Central memory CD8-positive, alpha-beta T cell (primary cell): ENCODE results near the gene SCFD2.
"Not testable (repeated sequence)": the region's sequence is repeated elsewhere in the genome, so short reads cannot be mapped to it uniquely, and the experiment has no call there.

ENCODE experiments used
- ATAC-seq: fragments of 150-1000 bp; cut with Tn5 transposase; replicated peaks from 2 replicates; pipeline ENCODE4 v1.10.0; 2022; ENCODE audit warnings: mild to moderate bottlenecking, moderate FRiP score, moderate number of reproducible peaks; ENCODE audit not compliant: poor library complexity, severe bottlenecking; ENCODE audit errors: extremely low read depth
- DNase-seq, 2 donors: peaks; one replicate each; pipeline ENCODE4 v3.0.0; 2021; ENCODE audit warnings: low spot score in 2 of 2
- H3K27ac Mint-ChIP-seq: one replicate; pipeline ENCODE4 v1.8.0; 2022; ENCODE audit warnings: low read depth, mild to moderate bottlenecking, moderate library complexity, mixed read lengths
- H3K27me3 Mint-ChIP-seq: one replicate; pipeline ENCODE4 v1.8.0; 2022; ENCODE audit warnings: mixed read lengths
- H3K36me3 Mint-ChIP-seq: one replicate; pipeline ENCODE4 v1.8.0; 2022; ENCODE audit warnings: mild to moderate bottlenecking, moderate library complexity, mixed read lengths; ENCODE audit not compliant: insufficient read depth
- H3K4me1 Mint-ChIP-seq: one replicate; pipeline ENCODE4 v1.8.0; 2022; ENCODE audit warnings: mixed read lengths
- H3K4me3 Mint-ChIP-seq: one replicate; pipeline ENCODE4 v1.8.0; 2022; ENCODE audit warnings: mild to moderate bottlenecking, moderate library complexity, mixed read lengths
- H3K9me3 Mint-ChIP-seq: one replicate; pipeline ENCODE4 v1.8.0; 2022; ENCODE audit warnings: mixed read lengths

The SCFD2 gene

DNA sequence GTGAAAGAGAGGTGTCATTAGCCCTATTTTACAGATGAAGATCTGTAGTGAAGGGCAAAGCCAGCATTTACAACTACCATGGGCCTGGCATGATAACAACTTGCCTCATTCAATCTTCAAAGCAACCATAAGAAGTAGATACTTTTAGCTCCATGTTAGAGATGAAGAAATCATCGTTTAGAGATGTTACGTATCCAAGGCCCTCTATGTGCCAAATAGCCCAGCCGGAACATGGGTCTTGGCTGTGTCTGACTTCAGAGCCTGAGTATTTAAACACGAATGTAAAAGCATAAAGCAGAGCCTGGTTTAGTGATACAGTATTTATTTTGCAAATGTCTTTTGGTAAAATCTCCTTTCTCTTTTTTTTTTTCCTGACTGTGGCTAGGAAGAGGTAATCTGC is 306.6 kb downstream of the SCFD2 start:
- Mint-ChIP-seq H3K9me3 (no peaks in the 10 kb centered on the region), H3K4me1 (no peaks in the 10 kb centered on the region), H3K36me3 (no peaks in the 10 kb centered on the region), H3K27ac (no peak overlapping the region), H3K27me3 (no peaks in the 10 kb centered on the region), H3K4me3 (no peak overlapping the region)
- DNase-seq (no peak), ATAC-seq (no peak)

DNA sequence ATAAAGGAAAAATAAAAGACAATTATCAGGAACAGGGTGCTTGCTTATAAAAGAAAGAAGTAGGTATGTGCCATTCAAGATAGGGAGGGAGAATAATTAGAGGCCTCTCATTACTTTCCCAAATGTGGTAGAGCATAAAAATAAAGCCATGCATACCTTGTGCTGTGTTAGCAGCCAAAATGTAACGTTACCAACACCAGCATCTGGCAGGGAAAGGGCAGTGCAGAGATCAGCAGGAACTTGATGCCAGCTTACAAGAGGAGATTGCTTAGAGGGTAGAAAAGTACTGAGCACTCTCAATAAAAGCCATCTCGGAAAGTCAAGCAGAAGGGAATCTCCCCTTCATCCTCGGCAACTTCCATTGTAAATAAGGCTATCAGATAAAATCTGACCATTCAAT is 308.2 kb downstream of the SCFD2 start:
- H3K27me3 Mint-ChIP-seq, result no peaks in the 10 kb centered on the region
- DNase-seq (no peak), ATAC-seq (no peak)
- H3K27ac Mint-ChIP-seq, result no peak overlapping the region
- H3K4me1 Mint-ChIP-seq, result no peaks in the 10 kb centered on the region
- H3K36me3 Mint-ChIP-seq, result no peaks in the 10 kb centered on the region
- no peak overlapping the region for H3K4me3 Mint-ChIP-seq
- H3K9me3 Mint-ChIP-seq, result no peaks in the 10 kb centered on the region

DNA sequence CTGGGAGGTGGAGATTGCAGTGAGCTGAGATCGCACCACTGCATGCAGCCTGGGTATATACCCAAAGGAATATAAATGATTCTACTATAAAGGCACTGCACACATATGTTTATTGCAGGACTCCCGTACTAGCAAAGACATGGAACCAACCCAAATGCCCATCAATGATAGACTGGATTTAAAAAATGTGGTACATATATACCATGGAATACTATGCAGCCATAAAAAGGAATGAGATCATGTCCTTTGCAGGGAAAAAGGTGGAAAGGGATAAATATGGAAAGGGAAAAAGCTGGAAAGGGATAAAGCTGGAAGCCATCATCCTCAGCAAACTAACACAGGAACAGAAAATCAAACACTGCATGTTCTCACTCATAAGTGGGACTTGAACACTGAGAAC is 308.8 kb downstream of the SCFD2 start:
- H3K4me3 Mint-ChIP-seq, H3K27ac Mint-ChIP-seq, H3K27me3 Mint-ChIP-seq, ATAC-seq, H3K4me1 Mint-ChIP-seq, DNase-seq, H3K9me3 Mint-ChIP-seq, H3K36me3 Mint-ChIP-seq: not testable (repeated sequence)

DNA sequence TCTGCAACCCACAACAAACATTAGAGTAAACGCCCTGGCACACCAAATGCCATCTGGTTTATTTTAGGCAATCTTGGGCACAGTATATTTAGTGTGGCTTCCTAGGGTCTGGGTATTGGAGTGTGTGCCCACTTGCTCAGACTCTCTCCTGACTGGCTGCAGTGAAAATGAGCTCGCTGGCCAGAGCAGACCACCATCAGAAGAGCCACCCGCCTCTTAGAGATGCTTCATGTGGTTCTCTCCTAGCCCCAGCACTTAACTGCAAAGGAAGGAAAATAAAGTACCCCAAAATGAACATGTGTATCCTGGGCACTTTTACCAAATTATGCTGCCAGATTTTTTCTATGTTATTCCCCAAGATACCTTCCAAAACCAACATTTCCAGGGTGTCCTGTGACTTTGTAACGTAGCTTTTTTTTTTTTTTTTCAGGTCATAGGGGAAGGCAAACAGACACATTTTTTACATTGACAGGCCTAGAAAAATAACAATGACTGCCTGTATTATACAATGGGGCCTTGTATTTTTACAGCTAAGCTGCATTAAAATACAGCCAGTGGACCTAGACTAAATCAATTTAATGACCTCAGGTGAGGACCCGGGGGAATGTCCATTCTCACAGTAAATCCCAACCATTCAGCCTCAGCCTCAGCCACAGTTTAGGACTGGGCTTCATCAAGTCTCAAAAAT is 310.0 kb downstream of the SCFD2 start:
- ATAC-seq (no peak), DNase-seq (no peak)
- Mint-ChIP-seq H3K4me3 (no peak overlapping the region), H3K27me3 (no peaks in the 10 kb centered on the region), H3K4me1 (no peaks in the 10 kb centered on the region), H3K36me3 (no peaks in the 10 kb centered on the region), H3K9me3 (no peaks in the 10 kb centered on the region), H3K27ac (no peak overlapping the region)

DNA sequence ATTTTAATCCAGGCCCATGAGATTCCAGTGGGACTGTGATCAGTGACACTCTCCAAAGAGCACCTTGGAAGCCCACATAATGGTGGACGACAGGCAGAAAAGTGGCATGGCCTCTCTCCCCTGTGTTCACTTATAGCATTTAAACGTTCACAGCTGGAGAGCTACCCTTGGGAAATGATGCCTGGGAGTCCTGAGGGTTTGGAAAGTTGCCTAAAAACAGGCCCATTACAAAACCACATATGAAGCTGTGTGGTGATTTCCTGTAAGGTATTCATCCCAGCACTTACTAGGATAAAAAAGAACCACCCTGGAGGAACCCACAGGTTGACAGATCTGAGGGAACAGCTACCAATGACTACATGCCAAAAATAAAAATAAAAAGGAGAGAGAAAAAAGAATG is 310.6 kb downstream of the SCFD2 start:
- Mint-ChIP-seq H3K4me3 (no peak overlapping the region), H3K27me3 (no peaks in the 10 kb centered on the region), H3K9me3 (no peaks in the 10 kb centered on the region), H3K36me3 (no peaks in the 10 kb centered on the region), H3K4me1 (no peaks in the 10 kb centered on the region), H3K27ac (no peak overlapping the region)
- ATAC-seq (no peak), DNase-seq (no peak)

DNA sequence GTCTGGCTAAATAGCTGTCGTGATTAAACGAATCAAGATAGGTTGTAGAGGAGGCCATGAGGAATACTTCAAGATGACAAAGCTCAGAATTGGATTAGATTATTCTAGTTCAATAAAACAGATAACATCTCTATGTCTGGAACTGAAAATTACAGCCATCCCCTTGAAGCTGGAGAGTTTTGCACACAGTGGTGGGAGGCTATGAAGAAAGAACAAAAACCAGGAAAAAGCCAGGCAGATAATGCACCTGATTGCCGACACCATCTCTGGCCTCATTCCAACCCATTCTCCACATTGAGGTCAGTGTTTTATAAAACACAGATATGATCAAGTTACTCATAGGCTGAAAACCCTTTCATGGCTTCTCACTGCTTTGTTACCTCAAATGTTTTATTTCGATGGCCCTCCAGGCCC is 315.5 kb downstream of the SCFD2 start:
- H3K27ac Mint-ChIP-seq, result no peak overlapping the region
- ATAC-seq, result no peak
- no peaks in the 10 kb centered on the region for H3K27me3 Mint-ChIP-seq
- H3K4me1 Mint-ChIP-seq, result no peaks in the 10 kb centered on the region
- no peak overlapping the region for H3K4me3 Mint-ChIP-seq
- no peaks in the 10 kb centered on the region for H3K36me3 Mint-ChIP-seq
- H3K9me3 Mint-ChIP-seq, result no peaks in the 10 kb centered on the region
- no peak for DNase-seq

DNA sequence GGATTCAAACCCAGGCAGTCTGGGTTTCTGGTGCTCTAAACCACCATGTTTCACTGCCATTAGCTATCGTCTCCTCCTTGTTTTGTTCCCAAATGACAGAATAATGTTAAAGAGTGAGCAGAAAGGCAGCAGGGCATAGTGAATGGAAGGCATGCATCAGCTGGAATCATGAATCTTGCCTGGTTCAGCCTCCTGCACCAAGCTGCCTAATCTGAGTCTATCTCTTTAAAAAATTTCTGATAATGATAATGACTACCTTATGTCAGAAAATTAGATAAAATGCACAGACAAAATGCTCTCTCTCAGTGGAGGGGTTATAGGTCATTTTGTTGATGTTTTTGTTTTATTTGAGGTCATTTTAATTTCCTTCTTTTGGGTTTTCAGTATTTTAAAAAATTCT is 316.3 kb downstream of the SCFD2 start:
- H3K4me1 Mint-ChIP-seq, result no peaks in the 10 kb centered on the region
- ATAC-seq (no peak), DNase-seq (no peak)
- no peak overlapping the region for H3K4me3 Mint-ChIP-seq
- no peaks in the 10 kb centered on the region for H3K27me3 Mint-ChIP-seq
- no peaks in the 10 kb centered on the region for H3K36me3 Mint-ChIP-seq
- H3K9me3 Mint-ChIP-seq, result no peaks in the 10 kb centered on the region
- H3K27ac Mint-ChIP-seq, result no peak overlapping the region

DNA sequence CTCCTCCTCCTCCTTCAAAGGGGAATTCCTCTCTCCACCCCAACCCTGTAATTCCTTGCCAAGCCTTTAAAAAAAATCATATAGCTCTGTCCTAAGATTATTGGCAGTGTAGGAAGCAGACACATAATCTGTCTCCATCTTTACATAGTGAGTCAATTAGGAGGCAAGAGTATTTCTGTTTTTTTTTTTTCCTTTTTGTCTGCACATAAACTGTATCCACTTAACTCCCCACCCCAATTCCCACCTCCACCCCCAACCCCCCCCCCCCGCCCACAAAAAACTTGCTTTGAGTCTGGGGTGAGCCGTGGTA is 321.3 kb downstream of the SCFD2 start:
- ATAC-seq (no peak), DNase-seq (no peak)
- Mint-ChIP-seq H3K36me3 (no peaks in the 10 kb centered on the region), H3K27ac (no peak overlapping the region), H3K4me1 (no peaks in the 10 kb centered on the region), H3K4me3 (no peak overlapping the region), H3K9me3 (no peaks in the 10 kb centered on the region), H3K27me3 (no peaks in the 10 kb centered on the region)

DNA sequence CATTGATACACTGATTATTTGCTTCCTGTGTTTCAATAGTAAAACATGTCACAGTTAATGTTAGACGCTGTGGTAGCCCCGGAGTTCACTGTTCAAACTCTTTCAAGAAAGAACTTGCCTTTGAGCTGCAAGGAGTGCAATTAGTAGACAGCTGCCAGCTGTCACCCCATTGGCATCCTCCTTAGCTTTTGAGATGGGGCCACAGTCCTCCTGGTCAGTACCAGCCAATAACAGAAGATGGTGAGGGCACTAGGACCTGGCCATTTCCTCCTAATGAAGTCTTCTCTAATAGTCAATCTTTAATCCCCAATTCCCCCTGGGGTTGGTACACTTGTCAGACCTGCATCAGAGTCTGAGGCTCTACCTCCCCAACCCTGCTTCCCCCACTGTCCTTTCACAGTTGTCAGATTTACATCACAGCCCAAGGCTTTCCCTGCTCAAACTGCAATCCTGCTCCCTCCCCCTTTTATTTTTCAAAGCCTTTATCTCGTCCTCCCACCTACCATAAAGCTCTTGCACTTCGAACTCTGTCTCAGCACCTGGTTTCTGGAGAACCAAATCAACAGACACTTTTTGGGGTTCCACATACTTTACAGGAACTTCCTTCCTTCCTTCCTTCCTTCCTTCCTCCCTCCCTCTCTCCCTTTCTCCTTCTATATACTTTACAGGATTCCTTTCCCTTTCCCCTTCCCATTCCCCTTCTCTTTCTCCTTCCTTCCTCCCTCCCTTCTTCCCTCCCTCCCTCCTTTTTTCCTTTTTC is 321.8 kb downstream of the SCFD2 start:
- no peaks in the 10 kb centered on the region for H3K27me3 Mint-ChIP-seq
- no peak overlapping the region for H3K27ac Mint-ChIP-seq
- H3K4me1 Mint-ChIP-seq, result no peaks in the 10 kb centered on the region
- no peaks in the 10 kb centered on the region for H3K9me3 Mint-ChIP-seq
- ATAC-seq, result no peak
- DNase-seq, result no peak
- H3K36me3 Mint-ChIP-seq, result no peaks in the 10 kb centered on the region
- H3K4me3 Mint-ChIP-seq, result no peak overlapping the region

DNA sequence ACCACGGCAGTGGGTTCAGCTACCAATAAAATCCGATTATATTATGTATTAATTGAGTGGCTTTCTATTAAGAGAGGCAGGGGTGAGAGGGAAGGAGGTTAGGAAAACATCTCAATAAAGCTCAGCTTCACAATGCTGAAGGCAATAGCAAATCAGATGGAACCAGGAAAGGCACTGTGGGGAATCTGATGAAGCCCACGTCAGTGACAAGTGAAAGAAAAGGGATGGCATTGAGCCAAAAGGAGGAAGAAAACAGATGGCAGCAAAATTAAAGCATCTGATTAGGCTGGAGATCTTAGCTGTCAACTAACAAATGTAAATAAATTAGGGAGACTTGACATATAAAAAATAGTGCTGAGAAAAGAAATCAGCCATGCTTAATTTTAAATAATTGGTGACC is 322.8 kb downstream of the SCFD2 start:
- Mint-ChIP-seq H3K4me1 (no peaks in the 10 kb centered on the region), H3K9me3 (no peaks in the 10 kb centered on the region), H3K27me3 (no peaks in the 10 kb centered on the region), H3K27ac (no peak overlapping the region), H3K36me3 (no peaks in the 10 kb centered on the region), H3K4me3 (no peak overlapping the region)
- no peak for ATAC-seq
- DNase-seq, result no peak

DNA sequence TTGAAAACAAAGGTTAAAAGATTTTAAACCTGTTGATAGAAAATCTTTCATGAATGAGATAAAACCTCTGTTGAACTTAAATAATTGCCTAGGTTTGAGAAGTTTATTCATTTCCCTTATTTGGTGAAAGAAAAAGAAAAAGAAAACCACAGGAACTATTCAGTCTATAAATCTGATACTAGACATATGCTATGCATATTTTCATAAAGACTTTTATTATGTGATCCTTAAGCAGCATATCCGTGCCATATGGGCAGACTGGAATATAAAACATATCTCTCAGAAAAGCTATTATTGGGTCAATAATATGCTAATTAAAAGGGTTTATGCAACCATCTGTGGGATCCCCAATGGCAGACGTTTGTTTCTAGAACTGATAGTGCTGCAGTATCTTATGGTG is 325.0 kb downstream of the SCFD2 start:
- no peaks in the 10 kb centered on the region for H3K36me3 Mint-ChIP-seq
- H3K4me1 Mint-ChIP-seq, result no peaks in the 10 kb centered on the region
- no peak for ATAC-seq
- no peaks in the 10 kb centered on the region for H3K27me3 Mint-ChIP-seq
- DNase-seq, result no peak
- no peaks in the 10 kb centered on the region for H3K9me3 Mint-ChIP-seq
- H3K27ac Mint-ChIP-seq, result no peak overlapping the region
- H3K4me3 Mint-ChIP-seq, result no peak overlapping the region

DNA sequence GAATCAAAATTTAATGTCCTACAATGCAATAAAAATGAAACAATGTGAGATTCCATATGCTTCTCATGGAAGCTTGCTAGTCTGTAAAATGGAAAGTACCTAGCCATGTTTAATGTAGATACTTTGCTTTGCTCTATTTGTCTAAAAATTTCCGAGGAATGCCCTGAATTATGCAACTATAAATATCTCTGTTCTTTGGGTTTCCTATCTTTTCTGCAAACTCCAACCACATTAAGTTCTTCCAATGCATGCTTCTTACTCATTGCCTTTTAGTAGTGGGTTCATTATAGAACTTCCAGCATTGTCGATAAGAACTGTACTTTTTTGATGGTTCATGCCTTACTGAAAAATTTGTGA is 325.4 kb downstream of the SCFD2 start:
- ATAC-seq, result no peak
- H3K36me3 Mint-ChIP-seq, result no peaks in the 10 kb centered on the region
- no peaks in the 10 kb centered on the region for H3K9me3 Mint-ChIP-seq
- peaks cover 4% of the 10 kb centered on the region for H3K4me1 Mint-ChIP-seq
- H3K27me3 Mint-ChIP-seq, result no peaks in the 10 kb centered on the region
- no peak overlapping the region for H3K27ac Mint-ChIP-seq
- H3K4me3 Mint-ChIP-seq, result no peak overlapping the region
- DNase-seq, result no peak

DNA sequence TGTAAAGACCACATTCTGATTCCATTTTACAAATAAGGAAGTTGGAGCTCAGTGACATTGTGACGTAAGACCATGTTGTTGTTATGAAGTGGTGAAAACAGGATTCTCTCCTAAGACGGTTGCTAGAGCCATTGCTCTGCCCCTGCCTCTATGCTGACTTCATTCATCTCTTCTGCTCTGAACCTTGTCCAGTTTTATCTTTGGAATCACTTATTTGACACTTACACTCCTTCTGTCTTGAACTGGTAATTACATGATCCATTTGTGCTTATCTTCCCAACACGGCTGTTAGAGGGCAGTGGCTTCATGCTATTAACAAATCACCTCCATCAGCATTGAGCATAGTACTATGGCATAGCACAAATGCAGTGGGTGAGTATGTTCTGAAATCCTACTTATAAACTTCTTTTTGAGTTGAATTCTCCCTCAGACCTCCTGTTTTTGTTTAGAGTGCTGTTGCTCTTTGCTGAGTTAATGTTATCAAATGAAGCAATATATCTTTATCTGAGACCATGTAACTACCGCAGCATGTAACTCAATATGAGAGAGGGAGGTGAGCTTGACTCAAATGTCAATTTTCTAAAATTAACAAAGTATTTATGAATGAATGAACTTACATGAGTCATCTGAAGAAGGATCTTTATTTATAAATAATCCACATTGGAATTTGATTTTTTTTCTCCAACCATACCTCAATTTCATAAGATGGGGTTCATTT is 326.0 kb downstream of the SCFD2 start:
- DNase-seq (no peak), ATAC-seq (no peak)
- Mint-ChIP-seq H3K36me3 (no peaks in the 10 kb centered on the region), H3K27me3 (no peaks in the 10 kb centered on the region), H3K4me1 (peaks cover 5% of the 10 kb centered on the region), H3K4me3 (no peak overlapping the region), H3K27ac (no peak overlapping the region), H3K9me3 (no peaks in the 10 kb centered on the region)
